Mucosa of rectum (tissue), 2 donors: ENCODE results near the gene HOXC4.
"Not testable (repeated sequence)": the region's sequence is repeated elsewhere in the genome, so short reads cannot be mapped to it uniquely, and the experiment has no call there.

Experiments used
- H3K27ac ChIP-seq, 2 donors: one replicate each; pipeline ENCODE4 v1.7.0; 2013; ENCODE audit warnings: inconsistent platforms in 2 of 2, low read depth in 2 of 2, low read length in 2 of 2
- H3K27me3 ChIP-seq, 2 donors: one replicate each; pipeline ENCODE4 v1.7.0; 2013; ENCODE audit warnings: low read length in 2 of 2; ENCODE audit not compliant: control insufficient read depth in 2 of 2, insufficient read depth in 2 of 2
- H3K36me3 ChIP-seq, 2 donors: one replicate each; pipeline ENCODE4 v1.7.0; 2013; ENCODE audit warnings: low read length in 2 of 2; ENCODE audit not compliant: control insufficient read depth in 2 of 2, insufficient read depth in 2 of 2
- H3K4me1 ChIP-seq, 2 donors: one replicate each; pipeline ENCODE4 v1.7.0; 2013; ENCODE audit warnings: low read length in 2 of 2, mild to moderate bottlenecking in 1 of 2; ENCODE audit not compliant: control insufficient read depth in 2 of 2, insufficient read depth in 2 of 2
- H3K4me3 ChIP-seq, 2 donors: one replicate each; pipeline ENCODE4 v1.7.0; 2013; ENCODE audit warnings: low read length in 2 of 2
- H3K9ac ChIP-seq, 2 donors: one replicate each; pipeline ENCODE4 v1.7.0; 2013; ENCODE audit warnings: low read length in 2 of 2, low read depth in 1 of 2, mild to moderate bottlenecking in 1 of 2
- H3K9me3 ChIP-seq, 2 donors: one replicate each; pipeline ENCODE4 v1.7.0; 2013; ENCODE audit warnings: low read length in 2 of 2; ENCODE audit not compliant: control insufficient read depth in 2 of 2
- donor health status: healthy.
- donor health status: Normal muscosa, but diverticular disease.

HOXC4 gene

GRCh38 chr12:54095928-54096327 lies 42.3 kb downstream of the HOXC4 start:
- not testable (repeated sequence) for H3K9me3 ChIP-seq, H3K27me3 ChIP-seq, H3K36me3 ChIP-seq, H3K27ac ChIP-seq, H3K4me1 ChIP-seq, H3K4me3 ChIP-seq, H3K9ac ChIP-seq

GRCh38 chr12:54098644-54099043 lies 45.0 kb downstream of the HOXC4 start:
- H3K9me3 ChIP-seq, H3K36me3 ChIP-seq, H3K27me3 ChIP-seq, H3K9ac ChIP-seq, H3K4me3 ChIP-seq, H3K27ac ChIP-seq, H3K4me1 ChIP-seq: not testable (repeated sequence)

GRCh38 chr12:54100588-54100987 lies 47.0 kb downstream of the HOXC4 start:
- H3K9ac ChIP-seq, H3K4me1 ChIP-seq, H3K27me3 ChIP-seq, H3K27ac ChIP-seq, H3K9me3 ChIP-seq, H3K4me3 ChIP-seq, H3K36me3 ChIP-seq: not testable (repeated sequence)

- H3K4me3 ChIP-seq, H3K36me3 ChIP-seq, H3K9me3 ChIP-seq, H3K4me1 ChIP-seq, H3K9ac ChIP-seq, H3K27ac ChIP-seq, H3K27me3 ChIP-seq: not testable (repeated sequence)
These were observed 48.6 kb downstream of the HOXC4 start for GRCh38 chr12:54102223-54102622.

- H3K36me3 ChIP-seq, H3K27ac ChIP-seq, H3K9me3 ChIP-seq, H3K9ac ChIP-seq, H3K4me1 ChIP-seq, H3K4me3 ChIP-seq, H3K27me3 ChIP-seq: not testable (repeated sequence)
These were observed 50.2 kb downstream of the HOXC4 start for GRCh38 chr12:54103827-54104226.
